HG02981 (cell line): ENCODE measurements around the gene UCK2.

Experiments
- ATAC-seq: cut with Tn5 transposase; IDR thresholded peaks from one replicate; pipeline ENCODE4 v1.9.1; 2021; ENCODE audit warnings: mild to moderate bottlenecking, moderate library complexity; ENCODE audit not compliant: unreplicated experiment

The UCK2 gene

DNA sequence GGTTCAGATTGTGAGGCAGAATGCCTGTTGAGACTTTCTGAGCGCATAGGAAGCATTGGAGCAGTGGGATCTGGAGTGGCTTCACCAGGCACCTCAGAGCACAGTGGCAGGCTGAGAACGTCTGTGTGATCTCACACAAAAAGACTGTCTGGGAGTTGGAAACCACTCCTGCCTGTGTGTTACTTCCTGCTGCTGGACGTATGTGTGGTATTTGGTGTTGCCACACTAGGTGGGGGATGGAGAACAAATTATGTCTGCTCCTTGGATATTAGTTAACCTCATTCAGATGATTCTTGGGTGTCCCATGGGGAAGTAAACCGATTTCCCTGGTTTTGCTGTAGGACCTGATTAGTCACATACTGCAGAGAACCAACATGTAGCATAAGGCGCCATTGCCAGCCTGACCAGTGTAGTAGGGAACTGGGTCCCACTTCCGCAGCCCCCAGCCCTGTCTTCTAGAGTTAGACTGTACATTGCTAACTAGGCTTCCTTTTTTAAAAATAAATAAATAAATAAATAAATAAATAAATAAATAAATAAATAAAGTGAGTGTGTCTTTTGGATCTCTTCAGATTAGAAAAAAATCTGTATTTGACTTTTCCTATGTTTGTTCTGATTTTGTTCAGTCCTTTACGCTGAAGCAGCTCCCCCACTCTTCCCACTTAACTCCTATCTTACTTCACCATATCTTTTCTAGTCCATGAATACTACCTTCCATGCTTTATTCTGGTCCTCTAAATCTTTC, 26.9 kb downstream of the UCK2 start:
- no peak for ATAC-seq

DNA sequence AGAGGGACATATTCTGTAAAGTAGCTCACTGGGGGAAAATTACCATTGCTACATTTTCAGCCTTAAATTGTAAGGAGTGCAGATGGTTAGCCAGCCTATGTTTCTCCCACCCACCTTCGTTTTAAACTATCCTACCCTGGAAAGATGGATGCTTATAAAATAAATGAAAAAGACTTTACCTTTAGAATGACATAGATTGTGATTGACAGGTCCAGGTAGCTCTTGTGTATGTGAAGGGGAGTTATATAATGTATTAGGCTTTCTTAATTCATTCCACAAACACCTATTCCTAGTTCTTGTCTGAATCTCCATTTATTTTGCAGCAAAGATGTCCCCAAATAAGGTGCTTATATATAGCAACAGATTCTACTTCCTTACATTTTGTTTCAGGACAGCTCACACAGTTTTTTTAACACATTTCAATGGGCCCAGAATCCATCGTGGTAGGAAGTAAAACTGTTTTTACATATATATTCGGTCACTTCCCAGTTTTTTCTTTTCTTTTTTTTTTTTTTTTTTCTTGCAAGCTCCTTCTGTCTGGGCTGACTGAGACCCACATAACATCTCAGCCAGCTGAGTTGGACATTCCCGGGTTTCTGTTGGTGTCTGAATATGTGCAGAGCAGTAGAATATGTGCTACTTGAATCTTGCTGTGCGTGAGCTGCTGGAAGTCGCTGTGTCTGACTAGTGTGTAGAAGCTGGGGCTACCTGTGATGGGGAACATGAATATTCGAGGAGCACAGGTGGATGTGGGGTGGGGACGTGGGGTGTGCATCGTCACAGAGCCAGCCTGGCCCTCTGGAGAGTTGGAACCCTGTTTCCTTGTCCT, 27.8 kb downstream of the UCK2 start:
- no peak for ATAC-seq

GRCh38 chr1:165856021-165856420, 28.6 kb downstream of the UCK2 start:
- ATAC-seq: no peak

- no peak for ATAC-seq
Observed at GRCh38 chr1:165856606-165857005, 29.2 kb downstream of the UCK2 start.

DNA sequence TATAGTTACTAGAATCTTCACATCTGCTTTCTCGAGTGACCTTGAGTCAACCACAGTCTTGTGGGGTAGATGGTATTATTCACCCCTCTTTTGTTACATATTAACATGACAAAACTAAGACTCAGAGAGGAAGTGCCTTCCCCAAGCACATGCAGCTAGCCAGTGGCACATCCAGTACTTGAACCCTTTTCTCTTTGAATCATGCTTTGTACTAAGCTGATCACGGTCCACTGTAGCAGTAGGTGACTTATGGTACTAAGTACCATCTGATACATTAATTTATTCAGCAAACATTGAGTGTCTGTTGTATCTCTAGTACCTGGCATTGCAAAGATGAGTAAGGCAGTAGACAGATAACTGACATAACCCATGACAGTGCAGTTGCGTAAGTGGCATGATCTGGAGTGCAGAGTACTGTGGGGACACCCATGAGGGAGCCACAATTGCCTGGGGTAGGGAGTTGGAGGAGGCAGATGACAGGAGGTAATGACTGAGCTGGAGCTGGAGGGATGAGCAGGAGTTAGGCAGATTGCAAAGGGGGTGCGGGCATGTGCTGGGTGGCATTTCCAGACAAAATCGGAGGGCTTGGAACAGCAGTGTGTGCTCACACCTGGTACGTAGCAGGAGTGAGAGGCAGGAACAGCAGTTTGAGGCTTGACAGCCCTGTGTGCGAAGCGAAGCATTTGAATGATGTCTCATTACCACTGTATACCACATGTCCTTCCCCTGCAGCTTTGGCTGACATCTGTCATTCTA, 29.8 kb downstream of the UCK2 start:
- peak; percentile 94 for ATAC-seq

GRCh38 chr1:165858364-165858823, 31.0 kb downstream of the UCK2 start:
- no peak for ATAC-seq

DNA sequence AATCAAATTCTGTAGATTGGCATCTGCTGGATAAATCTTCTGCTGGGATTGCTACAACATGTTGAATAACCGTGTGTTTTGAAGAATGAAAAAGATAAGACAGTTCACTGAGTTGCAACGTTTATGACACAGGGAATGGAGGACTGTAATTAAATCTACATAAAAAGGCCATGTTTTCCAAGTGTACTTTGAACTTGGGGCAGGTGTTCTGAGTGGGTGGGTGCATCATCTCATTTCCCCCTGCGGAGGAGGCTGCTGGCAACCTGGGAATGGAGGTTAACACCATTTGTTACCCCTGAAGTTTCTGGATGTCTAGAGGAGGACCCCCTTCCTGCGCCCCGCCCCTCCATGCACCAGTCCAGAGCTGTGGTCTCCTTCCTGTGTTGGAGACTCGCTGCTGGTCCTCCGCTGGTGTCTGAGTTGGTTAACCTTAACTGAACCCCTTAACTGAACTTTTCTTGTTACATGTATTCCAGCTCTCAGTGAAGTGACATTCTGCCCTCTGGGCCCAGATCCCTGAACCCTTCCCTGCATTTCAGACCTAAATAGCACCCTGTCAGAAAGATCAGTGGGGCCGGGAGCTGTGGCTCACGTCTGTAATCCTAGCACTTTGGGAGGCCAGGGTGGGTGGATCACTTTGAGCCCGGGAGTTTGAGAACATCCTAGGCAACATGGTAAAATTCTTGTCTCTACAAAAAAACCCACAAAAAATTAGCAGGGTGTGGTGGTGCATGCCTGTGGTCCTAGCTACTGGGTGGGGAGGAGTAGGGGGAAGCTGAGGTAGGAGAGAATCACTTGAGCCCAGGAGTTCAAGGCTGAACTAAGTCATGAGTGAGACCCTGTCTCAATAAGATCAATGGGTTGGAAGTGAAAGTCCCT, 31.8 kb downstream of the UCK2 start:
- ATAC-seq: no peak

- no peak for ATAC-seq
Observed at GRCh38 chr1:165860065-165860464, 32.7 kb downstream of the UCK2 start.

GRCh38 chr1:165861911-165862310, 34.5 kb downstream of the UCK2 start:
- ATAC-seq: no peak

- peak; percentile 63 for ATAC-seq
Observed at GRCh38 chr1:165862448-165862847, 35.0 kb downstream of the UCK2 start.

GRCh38 chr1:165863346-165863745, 35.9 kb downstream of the UCK2 start:
- no peak for ATAC-seq

GRCh38 chr1:165865633-165866340, 38.4 kb downstream of the UCK2 start:
- ATAC-seq: no peak

- no peak for ATAC-seq
Observed at GRCh38 chr1:165869343-165869742, 41.9 kb downstream of the UCK2 start.

GRCh38 chr1:165871311-165872067, 44.1 kb downstream of the UCK2 start:
- peak; percentile 55 for ATAC-seq

- no peak for ATAC-seq
Observed at GRCh38 chr1:165873481-165873880, 46.1 kb downstream of the UCK2 start.

DNA sequence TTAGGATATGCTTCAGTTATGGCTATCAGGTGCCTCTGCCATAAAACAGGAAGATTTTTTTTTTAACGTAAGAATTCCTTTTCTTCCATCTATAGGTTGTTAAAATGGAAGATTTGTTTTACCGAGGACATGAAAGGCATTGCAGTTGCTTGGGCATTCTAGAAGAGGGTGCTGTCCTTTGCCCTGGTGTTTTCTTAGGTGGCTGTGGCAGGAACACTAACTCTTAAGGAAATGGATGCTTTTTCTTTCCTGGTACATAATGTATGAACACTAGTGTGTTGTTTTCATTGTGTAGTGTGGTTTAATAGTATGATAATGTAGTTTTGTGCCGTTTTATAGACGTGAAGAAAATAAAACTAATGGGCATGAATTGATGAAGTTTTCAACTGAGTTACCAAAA, 47.2 kb downstream of the UCK2 start:
- no peak for ATAC-seq

- ATAC-seq: no peak
Observed at GRCh38 chr1:165875171-165875570, 47.8 kb downstream of the UCK2 start.

DNA sequence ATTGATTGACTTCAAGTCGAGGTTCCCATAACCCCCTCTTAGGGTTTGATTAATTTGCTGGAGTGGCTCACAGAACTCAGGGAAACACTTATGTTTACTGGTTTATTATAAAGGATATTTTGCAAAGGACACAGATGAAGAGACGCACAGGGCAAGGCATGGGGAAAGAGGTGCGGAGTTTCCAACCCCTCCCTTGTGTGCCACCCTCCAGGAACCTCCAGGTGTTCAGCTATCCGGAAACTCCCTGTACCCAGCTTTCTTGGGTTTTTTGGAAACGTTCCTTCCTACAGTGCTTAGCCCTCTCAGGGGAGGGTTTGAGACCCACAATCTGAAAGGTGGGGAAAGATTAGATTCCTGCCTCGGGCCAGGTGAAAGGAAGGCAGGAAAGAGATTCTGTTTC, 48.2 kb downstream of the UCK2 start:
- no peak for ATAC-seq

DNA sequence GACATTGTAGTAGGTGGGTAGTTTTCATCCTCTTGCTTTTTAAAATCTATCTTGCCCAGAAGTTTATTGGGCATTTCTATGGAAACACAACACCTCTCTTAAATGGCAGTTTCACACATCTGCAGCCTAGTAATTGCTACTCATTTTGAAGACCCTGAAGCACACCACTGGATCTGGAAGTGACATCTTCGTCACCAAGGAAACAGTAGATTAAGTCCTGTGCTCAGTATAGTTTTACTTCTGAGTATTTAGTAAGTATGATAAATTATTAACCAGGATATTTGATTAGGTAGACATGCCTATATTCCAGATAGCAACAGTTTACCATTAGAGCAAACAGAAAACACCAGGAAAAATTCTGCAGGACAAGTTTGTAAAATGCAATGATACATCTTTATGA, 48.7 kb downstream of the UCK2 start:
- ATAC-seq: peak; percentile 55
